HEK293 (cell line): ENCODE data around the gene L3MBTL1.
A peak's percentile ranks its signal among the peaks of the same experiment; 100 is the strongest.

Experiments
- BCL11B ChIP-seq: fragments of 450-650 bp; formaldehyde crosslinking; IDR thresholded peaks from 2 replicates; pipeline ENCODE4 v1.5.1; 2016; ENCODE audit warnings: low read depth, missing biosample characterization, missing genetic modification characterization
- HOXC10 ChIP-seq: sonication (generic); formaldehyde crosslinking; IDR thresholded peaks from 2 replicates; pipeline ENCODE4 v1.8.1; 2023; ENCODE audit warnings: mild to moderate bottlenecking, missing genetic modification reagents
- MZF1 ChIP-seq: fragments of 450-650 bp; formaldehyde crosslinking; IDR thresholded peaks from 2 replicates; pipeline ENCODE4 v1.5.1; 2017; ENCODE audit warnings: missing biosample characterization, missing genetic modification characterization, borderline replicate concordance
- YY1 ChIP-seq: fragments of 450-650 bp; formaldehyde crosslinking; IDR thresholded peaks from 2 replicates; pipeline ENCODE4 v1.5.1; 2018; ENCODE audit warnings: missing biosample characterization, missing genetic modification characterization
- ZEB2 ChIP-seq: fragments of 450-650 bp; formaldehyde crosslinking; IDR thresholded peaks from 2 replicates; pipeline ENCODE4 v1.5.1; 2016; ENCODE audit warnings: missing biosample characterization, missing genetic modification characterization
- ZFP3 ChIP-seq: fragments of 450-650 bp; formaldehyde crosslinking; IDR thresholded peaks from 2 replicates; pipeline ENCODE4 v1.5.1; 2016; ENCODE audit warnings: low read depth, missing biosample characterization, missing genetic modification characterization
- ZFP69B ChIP-seq: fragments of 450-650 bp; formaldehyde crosslinking; IDR thresholded peaks from 2 replicates; pipeline ENCODE4 v1.5.1; 2016; ENCODE audit warnings: missing biosample characterization, missing genetic modification characterization
- ZNF138 ChIP-seq: fragments of 450-650 bp; formaldehyde crosslinking; IDR thresholded peaks from 2 replicates; pipeline ENCODE4 v1.5.1; 2016; ENCODE audit warnings: missing biosample characterization, missing genetic modification characterization, borderline replicate concordance
- ZNF223 ChIP-seq: fragments of 450-650 bp; formaldehyde crosslinking; IDR thresholded peaks from 2 replicates; pipeline ENCODE4 v1.5.1; 2016; ENCODE audit warnings: missing biosample characterization, missing genetic modification characterization
- ZNF239 ChIP-seq: fragments of 450-650 bp; formaldehyde crosslinking; IDR thresholded peaks from 2 replicates; pipeline ENCODE4 v1.5.1; 2016; ENCODE audit warnings: missing biosample characterization, missing genetic modification characterization
- ZNF248 ChIP-seq: fragments of 450-650 bp; formaldehyde crosslinking; IDR thresholded peaks from 2 replicates; pipeline ENCODE4 v1.5.1; 2017; ENCODE audit warnings: missing biosample characterization, missing genetic modification characterization
- ZNF292 ChIP-seq: fragments of 450-650 bp; formaldehyde crosslinking; IDR thresholded peaks from 2 replicates; pipeline ENCODE4 v1.5.1; 2016; ENCODE audit warnings: low read depth, missing biosample characterization, missing genetic modification characterization, borderline replicate concordance
- ZNF341 ChIP-seq: fragments of 450-650 bp; formaldehyde crosslinking; IDR thresholded peaks from 2 replicates; pipeline ENCODE4; 2016; ENCODE audit warnings: low read depth, missing biosample characterization, missing genetic modification characterization
- ZNF37A ChIP-seq: fragments of 450-650 bp; IDR thresholded peaks from 2 replicates; pipeline ENCODE4 v1.5.1; 2018; ENCODE audit warnings: missing biosample characterization, missing genetic modification characterization
- ZNF514 ChIP-seq: fragments of 450-650 bp; formaldehyde crosslinking; IDR thresholded peaks from 2 replicates; pipeline ENCODE4 v1.5.1; 2016; ENCODE audit warnings: missing biosample characterization, missing genetic modification characterization
- ZNF561 ChIP-seq: fragments of 450-650 bp; IDR thresholded peaks from 2 replicates; pipeline ENCODE4 v1.5.1; 2018; ENCODE audit warnings: missing biosample characterization, missing genetic modification characterization, borderline replicate concordance
- ZNF585B ChIP-seq: fragments of 450-650 bp; formaldehyde crosslinking; IDR thresholded peaks from 2 replicates; pipeline ENCODE4 v1.5.1; 2016; ENCODE audit warnings: missing biosample characterization, missing genetic modification characterization
- ZNF670 ChIP-seq: fragments of 450-650 bp; formaldehyde crosslinking; IDR thresholded peaks from 2 replicates; pipeline ENCODE4 v1.5.1; 2016; ENCODE audit warnings: missing biosample characterization, missing genetic modification characterization, low read depth
- ZNF747 ChIP-seq: fragments of 450-650 bp; formaldehyde crosslinking; IDR thresholded peaks from 2 replicates; pipeline ENCODE4 v1.5.1; 2016; ENCODE audit warnings: missing biosample characterization, missing genetic modification characterization
- ZXDB ChIP-seq: fragments of 450-650 bp; formaldehyde crosslinking; IDR thresholded peaks from 2 replicates; pipeline ENCODE4 v1.5.1; 2016; ENCODE audit warnings: missing biosample characterization, missing genetic modification characterization
- TF ChIP-seq, protein P1 (sequence below): fragments of 450-650 bp; formaldehyde crosslinking; IDR thresholded peaks from 2 replicates; pipeline ENCODE4 v1.5.0; 2017; ENCODE audit warnings: missing biosample characterization, missing genetic modification characterization, borderline replicate concordance
- TF ChIP-seq, protein P2 (sequence below): fragments of 450-650 bp; formaldehyde crosslinking; IDR thresholded peaks from 2 replicates; pipeline ENCODE4 v1.5.1; 2016; ENCODE audit warnings: missing biosample characterization, missing genetic modification characterization
- TF ChIP-seq, protein P3 (sequence below): fragments of 450-650 bp; IDR thresholded peaks from 2 replicates; pipeline ENCODE4 v1.5.1; 2018; ENCODE audit warnings: missing biosample characterization, missing genetic modification characterization
- TF ChIP-seq, protein P4 (sequence below): fragments of 450-650 bp; IDR thresholded peaks from 2 replicates; pipeline ENCODE4 v1.5.1; 2018; ENCODE audit warnings: missing biosample characterization, mild to moderate bottlenecking, missing genetic modification characterization
- TF ChIP-seq, protein P5 (sequence below): fragments of 450-650 bp; formaldehyde crosslinking; IDR thresholded peaks from 2 replicates; pipeline ENCODE4 v1.5.1; 2016; ENCODE audit warnings: missing biosample characterization, missing genetic modification characterization
- TF ChIP-seq, protein P6 (sequence below): fragments of 450-650 bp; formaldehyde crosslinking; optimal IDR thresholded peaks from 2 replicates; pipeline ENCODE3; 2016; ENCODE audit warnings: missing biosample characterization, mild to moderate bottlenecking, missing genetic modification characterization
- TF ChIP-seq, protein P7 (sequence below): fragments of 450-650 bp; formaldehyde crosslinking; IDR thresholded peaks from 2 replicates; pipeline ENCODE4 v1.5.1; 2017; ENCODE audit warnings: missing biosample characterization, mild to moderate bottlenecking, missing genetic modification characterization, moderate library complexity

The L3MBTL1 gene

DNA sequence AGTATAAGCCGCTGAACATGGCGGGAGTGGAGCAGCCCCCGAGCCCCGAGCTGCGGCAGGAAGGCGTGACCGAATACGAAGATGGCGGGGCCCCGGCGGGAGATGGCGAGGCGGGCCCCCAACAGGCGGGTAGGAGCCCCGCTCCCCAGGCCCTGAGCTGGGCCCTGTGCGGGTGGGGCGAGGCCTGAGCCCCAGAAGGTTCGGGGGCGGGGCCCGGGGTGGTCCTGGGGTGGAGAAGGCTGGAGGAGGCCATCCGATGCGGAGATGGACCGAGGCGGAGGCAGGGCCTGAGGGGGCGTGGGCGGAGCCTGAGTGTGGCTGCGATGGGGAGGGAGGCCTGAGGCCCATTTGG lies 7.1 kb downstream of the L3MBTL1 start (continued):
- TF ChIP-seq ZNF514 (tag by site-specific recombination) (no peak), ZFP3 (tag by site-specific recombination) (0 out of 2 replicates have a peak, but pooled peaks have one; percentile 34), ZNF341 (peak; percentile 4), ZNF37A (tag by site-specific recombination) (no peak), ZNF561 (tag by site-specific recombination) (no peak), ZNF138 (tag by site-specific recombination) (no peak), ZNF292 (tag by site-specific recombination) (no peak), ZXDB (peak; percentile 47; the same call in 1 of the 2 replicates), HOXC10 (CRISPR knock-in tag) (no peak), ZNF223 (no peak), ZNF747 (tag by site-specific recombination) (no peak), ZNF248 (tag by site-specific recombination) (no peak), MZF1 (tag by site-specific recombination) (no peak), ZNF585B (tag by site-specific recombination) (no peak), ZFP69B (tag by site-specific recombination) (no peak), YY1 (tag by site-specific recombination) (peak; percentile 37; the same call in 1 of the 2 replicates), ZEB2 (tag by site-specific recombination) (no peak), ZNF239 (tag by site-specific recombination) (no peak), BCL11B (tag by site-specific recombination) (no peak), ZNF670 (no peak)
- TF ChIP-seq, protein P1, sequence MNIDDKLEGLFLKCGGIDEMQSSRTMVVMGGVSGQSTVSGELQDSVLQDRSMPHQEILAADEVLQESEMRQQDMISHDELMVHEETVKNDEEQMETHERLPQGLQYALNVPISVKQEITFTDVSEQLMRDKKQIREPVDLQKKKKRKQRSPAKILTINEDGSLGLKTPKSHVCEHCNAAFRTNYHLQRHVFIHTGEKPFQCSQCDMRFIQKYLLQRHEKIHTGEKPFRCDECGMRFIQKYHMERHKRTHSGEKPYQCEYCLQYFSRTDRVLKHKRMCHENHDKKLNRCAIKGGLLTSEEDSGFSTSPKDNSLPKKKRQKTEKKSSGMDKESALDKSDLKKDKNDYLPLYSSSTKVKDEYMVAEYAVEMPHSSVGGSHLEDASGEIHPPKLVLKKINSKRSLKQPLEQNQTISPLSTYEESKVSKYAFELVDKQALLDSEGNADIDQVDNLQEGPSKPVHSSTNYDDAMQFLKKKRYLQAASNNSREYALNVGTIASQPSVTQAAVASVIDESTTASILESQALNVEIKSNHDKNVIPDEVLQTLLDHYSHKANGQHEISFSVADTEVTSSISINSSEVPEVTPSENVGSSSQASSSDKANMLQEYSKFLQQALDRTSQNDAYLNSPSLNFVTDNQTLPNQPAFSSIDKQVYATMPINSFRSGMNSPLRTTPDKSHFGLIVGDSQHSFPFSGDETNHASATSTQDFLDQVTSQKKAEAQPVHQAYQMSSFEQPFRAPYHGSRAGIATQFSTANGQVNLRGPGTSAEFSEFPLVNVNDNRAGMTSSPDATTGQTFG: no peak
- TF ChIP-seq, protein P2, sequence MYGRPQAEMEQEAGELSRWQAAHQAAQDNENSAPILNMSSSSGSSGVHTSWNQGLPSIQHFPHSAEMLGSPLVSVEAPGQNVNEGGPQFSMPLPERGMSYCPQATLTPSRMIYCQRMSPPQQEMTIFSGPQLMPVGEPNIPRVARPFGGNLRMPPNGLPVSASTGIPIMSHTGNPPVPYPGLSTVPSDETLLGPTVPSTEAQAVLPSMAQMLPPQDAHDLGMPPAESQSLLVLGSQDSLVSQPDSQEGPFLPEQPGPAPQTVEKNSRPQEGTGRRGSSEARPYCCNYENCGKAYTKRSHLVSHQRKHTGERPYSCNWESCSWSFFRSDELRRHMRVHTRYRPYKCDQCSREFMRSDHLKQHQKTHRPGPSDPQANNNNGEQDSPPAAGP (tag by site-specific recombination): 0 out of 2 replicates have a peak, but pooled peaks have one; percentile 13
- TF ChIP-seq, protein P3, sequence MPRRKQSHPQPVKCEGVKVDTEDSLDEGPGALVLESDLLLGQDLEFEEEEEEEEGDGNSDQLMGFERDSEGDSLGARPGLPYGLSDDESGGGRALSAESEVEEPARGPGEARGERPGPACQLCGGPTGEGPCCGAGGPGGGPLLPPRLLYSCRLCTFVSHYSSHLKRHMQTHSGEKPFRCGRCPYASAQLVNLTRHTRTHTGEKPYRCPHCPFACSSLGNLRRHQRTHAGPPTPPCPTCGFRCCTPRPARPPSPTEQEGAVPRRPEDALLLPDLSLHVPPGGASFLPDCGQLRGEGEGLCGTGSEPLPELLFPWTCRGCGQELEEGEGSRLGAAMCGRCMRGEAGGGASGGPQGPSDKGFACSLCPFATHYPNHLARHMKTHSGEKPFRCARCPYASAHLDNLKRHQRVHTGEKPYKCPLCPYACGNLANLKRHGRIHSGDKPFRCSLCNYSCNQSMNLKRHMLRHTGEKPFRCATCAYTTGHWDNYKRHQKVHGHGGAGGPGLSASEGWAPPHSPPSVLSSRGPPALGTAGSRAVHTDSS: no peak
- TF ChIP-seq, protein P4, sequence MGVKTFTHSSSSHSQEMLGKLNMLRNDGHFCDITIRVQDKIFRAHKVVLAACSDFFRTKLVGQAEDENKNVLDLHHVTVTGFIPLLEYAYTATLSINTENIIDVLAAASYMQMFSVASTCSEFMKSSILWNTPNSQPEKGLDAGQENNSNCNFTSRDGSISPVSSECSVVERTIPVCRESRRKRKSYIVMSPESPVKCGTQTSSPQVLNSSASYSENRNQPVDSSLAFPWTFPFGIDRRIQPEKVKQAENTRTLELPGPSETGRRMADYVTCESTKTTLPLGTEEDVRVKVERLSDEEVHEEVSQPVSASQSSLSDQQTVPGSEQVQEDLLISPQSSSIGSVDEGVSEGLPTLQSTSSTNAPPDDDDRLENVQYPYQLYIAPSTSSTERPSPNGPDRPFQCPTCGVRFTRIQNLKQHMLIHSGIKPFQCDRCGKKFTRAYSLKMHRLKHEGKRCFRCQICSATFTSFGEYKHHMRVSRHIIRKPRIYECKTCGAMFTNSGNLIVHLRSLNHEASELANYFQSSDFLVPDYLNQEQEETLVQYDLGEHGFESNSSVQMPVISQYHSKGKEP (tag by site-specific recombination): no peak
- TF ChIP-seq, protein P5, sequence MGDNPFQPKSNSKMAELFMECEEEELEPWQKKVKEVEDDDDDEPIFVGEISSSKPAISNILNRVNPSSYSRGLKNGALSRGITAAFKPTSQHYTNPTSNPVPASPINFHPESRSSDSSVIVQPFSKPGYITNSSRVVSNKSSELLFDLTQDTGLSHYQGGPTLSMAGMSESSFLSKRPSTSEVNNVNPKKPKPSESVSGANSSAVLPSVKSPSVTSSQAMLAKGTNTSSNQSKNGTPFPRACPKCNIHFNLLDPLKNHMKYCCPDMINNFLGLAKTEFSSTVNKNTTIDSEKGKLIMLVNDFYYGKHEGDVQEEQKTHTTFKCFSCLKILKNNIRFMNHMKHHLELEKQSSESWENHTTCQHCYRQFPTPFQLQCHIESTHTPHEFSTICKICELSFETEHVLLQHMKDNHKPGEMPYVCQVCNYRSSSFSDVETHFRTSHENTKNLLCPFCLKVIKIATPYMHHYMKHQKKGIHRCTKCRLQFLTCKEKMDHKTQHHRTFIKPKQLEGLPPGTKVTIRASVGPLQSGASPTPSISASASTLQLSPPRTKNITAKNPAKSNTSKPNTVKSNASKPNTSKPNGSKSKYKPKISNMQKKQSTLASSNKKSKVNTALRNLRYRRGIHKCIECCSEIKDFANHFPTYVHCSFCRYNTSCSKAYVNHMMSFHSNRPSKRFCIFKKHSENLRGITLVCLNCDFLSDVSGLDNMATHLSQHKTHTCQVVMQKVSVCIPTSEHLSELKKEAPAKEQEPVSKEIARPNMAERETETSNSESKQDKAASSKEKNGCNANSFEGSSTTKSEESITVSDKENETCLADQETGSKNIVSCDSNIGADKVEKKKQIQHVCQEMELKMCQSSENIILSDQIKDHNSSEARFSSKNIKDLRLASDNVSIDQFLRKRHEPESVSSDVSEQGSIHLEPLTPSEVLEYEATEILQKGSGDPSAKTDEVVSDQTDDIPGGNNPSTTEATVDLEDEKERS (tag by site-specific recombination): no peak
- TF ChIP-seq, protein P6, sequence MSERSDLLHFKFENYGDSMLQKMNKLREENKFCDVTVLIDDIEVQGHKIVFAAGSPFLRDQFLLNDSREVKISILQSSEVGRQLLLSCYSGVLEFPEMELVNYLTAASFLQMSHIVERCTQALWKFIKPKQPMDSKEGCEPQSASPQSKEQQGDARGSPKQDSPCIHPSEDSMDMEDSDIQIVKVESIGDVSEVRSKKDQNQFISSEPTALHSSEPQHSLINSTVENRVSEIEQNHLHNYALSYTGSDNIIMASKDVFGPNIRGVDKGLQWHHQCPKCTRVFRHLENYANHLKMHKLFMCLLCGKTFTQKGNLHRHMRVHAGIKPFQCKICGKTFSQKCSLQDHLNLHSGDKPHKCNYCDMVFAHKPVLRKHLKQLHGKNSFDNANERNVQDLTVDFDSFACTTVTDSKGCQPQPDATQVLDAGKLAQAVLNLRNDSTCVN (tag by site-specific recombination): peak; percentile 24
- TF ChIP-seq, protein P7, sequence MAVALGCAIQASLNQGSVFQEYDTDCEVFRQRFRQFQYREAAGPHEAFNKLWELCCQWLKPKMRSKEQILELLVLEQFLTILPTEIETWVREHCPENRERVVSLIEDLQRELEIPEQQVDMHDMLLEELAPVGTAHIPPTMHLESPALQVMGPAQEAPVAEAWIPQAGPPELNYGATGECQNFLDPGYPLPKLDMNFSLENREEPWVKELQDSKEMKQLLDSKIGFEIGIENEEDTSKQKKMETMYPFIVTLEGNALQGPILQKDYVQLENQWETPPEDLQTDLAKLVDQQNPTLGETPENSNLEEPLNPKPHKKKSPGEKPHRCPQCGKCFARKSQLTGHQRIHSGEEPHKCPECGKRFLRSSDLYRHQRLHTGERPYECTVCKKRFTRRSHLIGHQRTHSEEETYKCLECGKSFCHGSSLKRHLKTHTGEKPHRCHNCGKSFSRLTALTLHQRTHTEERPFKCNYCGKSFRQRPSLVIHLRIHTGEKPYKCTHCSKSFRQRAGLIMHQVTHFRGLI: no peak
